Panc1 (cell line): ENCODE data around the gene ATPAF2.

Source experiments
- CTCF ChIP-seq: fragments of 450-650 bp; IDR thresholded peaks from 2 replicates; pipeline ENCODE4 v1.5.1; 2017; ENCODE audit warnings: mild to moderate bottlenecking
- POLR2AphosphoS5 ChIP-seq: IDR thresholded peaks from 2 replicates; pipeline ENCODE4 v1.6.1; 2012; ENCODE audit warnings: mild to moderate bottlenecking, low read depth, low read length, moderate library complexity
- REST ChIP-seq, 2 experiments: IDR thresholded peaks; 2 replicates each; pipeline ENCODE4 v1.6.1; 2011 to 2012; ENCODE audit warnings: low read depth in 2 of 2, control low read depth in 1 of 2, low read length in 1 of 2, mild to moderate bottlenecking in 1 of 2, moderate library complexity in 1 of 2; ENCODE audit not compliant: insufficient read depth in 1 of 2
- SIN3A ChIP-seq: IDR thresholded peaks from 2 replicates; pipeline ENCODE4 v1.6.1; 2012; ENCODE audit warnings: low read depth, mild to moderate bottlenecking, low read length, moderate library complexity, borderline replicate concordance; ENCODE audit not compliant: insufficient read depth

- TF ChIP-seq SIN3A = no peak
- no peak for TF ChIP-seq CTCF
- TF ChIP-seq POLR2AphosphoS5 = no peak
- no peak for TF ChIP-seq REST (IDR thresholded peaks at IDR 0.05; ENCODE audit: insufficient read depth in 1 of 2, low read depth in 2 of 2, low read length in 1 of 2)
Measured at GRCh38 chr17:18041776-18042175, 2.8 kb upstream of the ATPAF2 start.
